Astrocyte (in vitro differentiated cells and primary cell): Measurements from ENCODE around the gene SETD2. TPM values are rescaled to one million over a fixed set of nuclear protein-coding genes. Genes with fewer than 3 reads are reported as not detected.

Experiments used
- DNase-seq: peaks from one replicate; pipeline ENCODE4 v3.0.0-alpha.2; 2010; ENCODE audit warnings: low read depth
- FAIRE-seq: peaks from 2 replicates; lab custom pipeline; 2011; peaks lifted over from hg19 to GRCh38; lab: Jason Lieb, UNC
- H2AFZ ChIP-seq: 2 replicates; pipeline ENCODE4 v1.6.0; 2012; ENCODE audit warnings: low read depth, low read length, inconsistent platforms
- H3K27ac ChIP-seq: 2 replicates; pipeline ENCODE4 v1.5.1; 2011; ENCODE audit warnings: low read depth, low read length, inconsistent platforms
- H3K27me3 ChIP-seq: 2 replicates; pipeline ENCODE4 v1.6.0; 2011; ENCODE audit warnings: low read length, inconsistent platforms; ENCODE audit not compliant: insufficient read depth
- H3K36me3 ChIP-seq: 2 replicates; pipeline ENCODE4 v1.5.1; 2011; ENCODE audit warnings: low read length, inconsistent platforms; ENCODE audit not compliant: insufficient read depth
- H3K4me1 ChIP-seq: 2 replicates; pipeline ENCODE4 v1.5.1; 2011; ENCODE audit warnings: low read length, inconsistent platforms; ENCODE audit not compliant: insufficient read depth
- H3K4me2 ChIP-seq: 2 replicates; pipeline ENCODE4 v1.6.0; 2012; ENCODE audit warnings: low read length, inconsistent platforms
- H3K4me3 ChIP-seq: 2 replicates; pipeline ENCODE4 v1.5.1; 2011; ENCODE audit warnings: low read depth, mild to moderate bottlenecking, low read length, inconsistent platforms; ENCODE audit not compliant: insufficient read depth
- H3K79me2 ChIP-seq: 2 replicates; pipeline ENCODE4 v1.6.0; 2012; ENCODE audit warnings: mild to moderate bottlenecking, low read length, inconsistent platforms; ENCODE audit not compliant: insufficient read depth
- H3K9ac ChIP-seq: 2 replicates; pipeline ENCODE4 v1.6.0; 2012; ENCODE audit warnings: mild to moderate bottlenecking, low read length, inconsistent platforms
- H3K9me3 ChIP-seq: 2 replicates; pipeline ENCODE4 v1.5.1; 2012; ENCODE audit warnings: low read depth, mild to moderate bottlenecking, low read length, inconsistent platforms; ENCODE audit not compliant: insufficient read depth
- H4K20me1 ChIP-seq: 2 replicates; pipeline ENCODE4 v1.6.0; 2012; ENCODE audit warnings: low read length, inconsistent platforms; ENCODE audit not compliant: insufficient read depth
- H3K27ac Mint-ChIP-seq: one replicate; pipeline ENCODE4 v1.8.0; 2021; ENCODE audit warnings: mild to moderate bottlenecking, mixed read lengths; ENCODE audit not compliant: unreplicated experiment
- H3K27me3 Mint-ChIP-seq: one replicate; pipeline ENCODE4 v1.8.0; 2021; ENCODE audit warnings: low read depth, mixed read lengths; ENCODE audit not compliant: unreplicated experiment
- H3K36me3 Mint-ChIP-seq: one replicate; pipeline ENCODE4 v1.8.0; 2021; ENCODE audit warnings: low read depth, mixed read lengths; ENCODE audit not compliant: unreplicated experiment
- H3K4me1 Mint-ChIP-seq: one replicate; pipeline ENCODE4 v1.8.0; 2021; ENCODE audit warnings: low read depth, mixed read lengths; ENCODE audit not compliant: unreplicated experiment
- H3K4me3 Mint-ChIP-seq: one replicate; pipeline ENCODE4 v1.8.0; 2021; ENCODE audit warnings: mild to moderate bottlenecking, moderate library complexity, mixed read lengths; ENCODE audit not compliant: unreplicated experiment
- H3K9me3 Mint-ChIP-seq: one replicate; pipeline ENCODE4 v1.8.0; 2021; ENCODE audit warnings: mild to moderate bottlenecking, mixed read lengths; ENCODE audit not compliant: unreplicated experiment
- EZH2 ChIP-seq: IDR thresholded peaks from 2 replicates; pipeline ENCODE4 v1.6.1; 2012; ENCODE audit warnings: mild to moderate bottlenecking, low read length, inconsistent platforms; ENCODE audit not compliant: insufficient read depth
- total RNA-seq: library from RNA; stranded (reverse); gene quantifications from 2 replicates; pipeline ENCODE4 v1.2.1, GENCODE V29; 2021
- TF ChIP-seq, protein P1 (sequence below): IDR thresholded peaks from 2 replicates; pipeline ENCODE4 v1.5.1; 2011; ENCODE audit warnings: low read depth, mild to moderate bottlenecking, inconsistent platforms, low read length, moderate library complexity; ENCODE audit not compliant: insufficient read depth

The SETD2 gene
- total RNA-seq, 1 donor from 2014 or later, result 46.5 TPM

DNA sequence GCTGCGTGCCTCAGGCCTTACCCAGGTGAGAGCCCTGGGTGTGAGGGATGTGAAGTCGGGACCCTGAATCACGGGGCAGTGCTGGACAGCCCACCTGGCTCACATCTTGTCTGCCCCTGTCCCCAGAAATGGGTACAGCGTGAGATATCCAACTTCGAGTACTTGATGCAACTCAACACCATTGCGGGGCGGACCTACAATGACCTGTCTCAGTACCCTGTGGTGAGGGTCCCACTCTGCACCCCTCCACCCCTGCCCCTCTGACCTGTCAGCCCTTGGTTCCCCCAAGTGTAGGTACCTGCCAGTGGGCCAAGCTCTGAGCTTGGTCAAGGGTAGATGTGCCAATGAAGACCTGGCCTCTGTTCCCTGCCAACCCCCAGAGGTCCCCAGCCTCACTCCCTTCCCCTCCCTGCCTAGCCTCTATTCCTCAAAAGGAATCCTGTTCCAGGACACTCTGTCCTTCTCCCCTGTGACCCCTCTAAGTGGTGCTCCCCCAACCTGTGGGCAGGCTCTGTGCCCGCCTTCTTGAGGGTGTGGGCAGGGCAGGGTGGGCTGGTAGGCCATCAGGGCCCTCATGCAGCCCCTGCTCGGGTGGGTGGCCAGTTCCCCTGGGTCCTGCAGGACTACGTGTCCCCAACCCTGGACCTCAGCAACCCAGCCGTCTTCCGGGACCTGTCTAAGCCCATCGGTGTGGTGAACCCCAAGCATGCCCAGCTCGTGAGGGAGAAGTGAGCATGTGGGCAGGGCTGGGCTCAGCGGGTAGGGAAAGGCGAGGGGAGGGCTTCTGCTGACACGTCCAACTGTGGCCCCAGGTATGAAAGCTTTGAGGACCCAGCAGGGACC lies 159.3 kb downstream of the SETD2 start:
- H3K36me3 Mint-ChIP-seq, result peaks cover 18% of the 10 kb centered on the region

DNA sequence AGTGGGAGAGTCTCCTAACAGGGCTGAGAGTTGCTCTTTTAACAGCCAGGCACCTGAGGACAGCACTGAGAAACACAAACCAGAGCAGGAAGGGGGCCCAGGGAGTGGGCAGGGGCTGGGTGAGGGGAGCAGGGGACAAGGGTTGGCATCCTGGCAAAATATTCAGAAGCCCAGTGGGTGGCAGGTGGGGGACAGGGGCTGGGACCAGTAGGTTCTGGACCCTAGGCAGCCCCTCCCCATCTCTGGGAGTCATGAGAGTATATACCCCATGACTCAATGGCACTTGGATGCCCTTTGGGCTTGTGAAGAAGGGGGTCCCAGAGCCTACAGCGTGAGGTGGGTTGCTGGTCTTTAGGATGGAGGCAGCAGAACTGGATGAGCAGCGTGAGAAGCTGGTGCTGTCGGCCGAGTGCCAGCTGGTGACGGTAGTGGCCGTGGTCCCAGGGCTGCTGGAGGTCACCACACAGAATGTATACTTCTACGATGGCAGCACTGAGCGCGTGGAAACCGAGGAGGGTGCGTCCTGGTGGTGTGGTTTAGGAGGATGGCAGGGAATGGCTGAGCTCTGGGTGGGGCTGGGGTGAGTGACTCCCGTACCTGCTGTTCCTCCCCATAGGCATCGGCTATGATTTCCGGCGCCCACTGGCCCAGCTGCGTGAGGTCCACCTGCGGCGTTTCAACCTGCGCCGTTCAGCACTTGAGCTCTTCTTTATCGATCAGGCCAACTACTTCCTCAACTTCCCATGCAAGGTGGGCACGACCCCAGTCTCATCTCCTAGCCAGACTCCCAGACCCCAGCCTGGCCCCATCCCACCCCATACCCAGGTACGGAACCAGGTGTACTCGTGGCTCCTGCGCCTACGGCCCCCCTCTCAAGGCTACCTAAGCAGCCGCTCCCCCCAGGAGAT lies 160.2 kb downstream of the SETD2 start:
- Histone ChIP-seq H3K9me3 (no peaks in the 10 kb centered on the region), H4K20me1 (no peaks in the 10 kb centered on the region), H3K4me1 (no peaks in the 10 kb centered on the region), H3K27me3 (no peaks in the 10 kb centered on the region), H3K27ac (no peak overlapping the region), H2AFZ (no peak overlapping the region), H3K9ac (no peak overlapping the region), H3K36me3 (no peaks in the 10 kb centered on the region), H3K4me2 (no peak overlapping the region), H3K79me2 (no peaks in the 10 kb centered on the region), H3K4me3 (no peak overlapping the region)
- Mint-ChIP-seq H3K4me1 (peaks cover 1% of the 10 kb centered on the region), H3K27me3 (peaks cover 3% of the 10 kb centered on the region), H3K9me3 (peaks cover 2% of the 10 kb centered on the region), H3K36me3 (peaks cover 18% of the 10 kb centered on the region), H3K27ac (no peak overlapping the region), H3K4me3 (no peak overlapping the region)
- DNase-seq (no peak), FAIRE-seq (no peak)
- no peak for TF ChIP-seq EZH2
- TF ChIP-seq, protein P1, sequence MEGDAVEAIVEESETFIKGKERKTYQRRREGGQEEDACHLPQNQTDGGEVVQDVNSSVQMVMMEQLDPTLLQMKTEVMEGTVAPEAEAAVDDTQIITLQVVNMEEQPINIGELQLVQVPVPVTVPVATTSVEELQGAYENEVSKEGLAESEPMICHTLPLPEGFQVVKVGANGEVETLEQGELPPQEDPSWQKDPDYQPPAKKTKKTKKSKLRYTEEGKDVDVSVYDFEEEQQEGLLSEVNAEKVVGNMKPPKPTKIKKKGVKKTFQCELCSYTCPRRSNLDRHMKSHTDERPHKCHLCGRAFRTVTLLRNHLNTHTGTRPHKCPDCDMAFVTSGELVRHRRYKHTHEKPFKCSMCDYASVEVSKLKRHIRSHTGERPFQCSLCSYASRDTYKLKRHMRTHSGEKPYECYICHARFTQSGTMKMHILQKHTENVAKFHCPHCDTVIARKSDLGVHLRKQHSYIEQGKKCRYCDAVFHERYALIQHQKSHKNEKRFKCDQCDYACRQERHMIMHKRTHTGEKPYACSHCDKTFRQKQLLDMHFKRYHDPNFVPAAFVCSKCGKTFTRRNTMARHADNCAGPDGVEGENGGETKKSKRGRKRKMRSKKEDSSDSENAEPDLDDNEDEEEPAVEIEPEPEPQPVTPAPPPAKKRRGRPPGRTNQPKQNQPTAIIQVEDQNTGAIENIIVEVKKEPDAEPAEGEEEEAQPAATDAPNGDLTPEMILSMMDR, result no peak

More for the DNA sequence above, 159.3 kb downstream of the SETD2 start:
- TF ChIP-seq EZH2, result no peak
- TF ChIP-seq, protein P1, result no peak
- H3K4me3 ChIP-seq, result no peak overlapping the region
- Mint-ChIP-seq H3K27me3 (peaks cover 3% of the 10 kb centered on the region), H3K4me3 (no peak overlapping the region), H3K9me3 (peaks cover 2% of the 10 kb centered on the region), H3K4me1 (peaks cover 1% of the 10 kb centered on the region), H3K27ac (no peak overlapping the region)
- peaks cover 2% of the 10 kb centered on the region for H3K4me1 ChIP-seq
- no peaks in the 10 kb centered on the region for H3K79me2 ChIP-seq
- no peak for DNase-seq
- no peak overlapping the region for H3K4me2 ChIP-seq
- H3K36me3 ChIP-seq, result no peaks in the 10 kb centered on the region
- no peaks in the 10 kb centered on the region for H4K20me1 ChIP-seq
- no peak overlapping the region for H3K9ac ChIP-seq
- H3K27ac ChIP-seq, result no peak overlapping the region
- H2AFZ ChIP-seq, result no peak overlapping the region
- FAIRE-seq, result no peak
- H3K9me3 ChIP-seq, result no peaks in the 10 kb centered on the region
- H3K27me3 ChIP-seq, result no peaks in the 10 kb centered on the region
